ENCODE measurements around the gene SMIM23. TPM values are rescaled to one million over a fixed set of nuclear protein-coding genes. Genes with fewer than 3 reads are reported as not detected.

Gene SMIM23
- total and polyA plus RNA-seq, 2 experiments from 2014 or later = not detected

DNA sequence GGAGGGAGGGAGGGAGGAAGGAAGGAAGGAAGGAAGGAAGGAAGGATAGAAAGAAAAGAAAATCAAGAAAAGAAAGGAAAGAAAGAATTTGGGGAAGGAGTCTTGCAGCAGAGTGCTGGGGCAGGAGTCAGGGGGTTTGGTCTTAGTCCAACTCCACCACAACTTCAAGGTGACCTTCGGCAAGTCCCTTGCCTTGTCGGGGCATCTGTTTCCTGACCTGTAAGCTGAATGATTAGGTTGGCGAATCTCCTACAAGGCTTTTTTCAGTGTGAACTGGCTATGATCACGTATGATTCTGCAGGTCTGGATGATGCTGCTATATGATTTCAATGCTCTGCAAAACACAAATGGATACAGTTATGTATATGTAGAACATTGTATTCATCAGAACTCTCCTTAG, 20.1 kb downstream of the SMIM23 start:
- H3K27me3 ChIP-seq (ENCODE audit: insufficient read depth) = no peaks in the 10 kb centered on the region

DNA sequence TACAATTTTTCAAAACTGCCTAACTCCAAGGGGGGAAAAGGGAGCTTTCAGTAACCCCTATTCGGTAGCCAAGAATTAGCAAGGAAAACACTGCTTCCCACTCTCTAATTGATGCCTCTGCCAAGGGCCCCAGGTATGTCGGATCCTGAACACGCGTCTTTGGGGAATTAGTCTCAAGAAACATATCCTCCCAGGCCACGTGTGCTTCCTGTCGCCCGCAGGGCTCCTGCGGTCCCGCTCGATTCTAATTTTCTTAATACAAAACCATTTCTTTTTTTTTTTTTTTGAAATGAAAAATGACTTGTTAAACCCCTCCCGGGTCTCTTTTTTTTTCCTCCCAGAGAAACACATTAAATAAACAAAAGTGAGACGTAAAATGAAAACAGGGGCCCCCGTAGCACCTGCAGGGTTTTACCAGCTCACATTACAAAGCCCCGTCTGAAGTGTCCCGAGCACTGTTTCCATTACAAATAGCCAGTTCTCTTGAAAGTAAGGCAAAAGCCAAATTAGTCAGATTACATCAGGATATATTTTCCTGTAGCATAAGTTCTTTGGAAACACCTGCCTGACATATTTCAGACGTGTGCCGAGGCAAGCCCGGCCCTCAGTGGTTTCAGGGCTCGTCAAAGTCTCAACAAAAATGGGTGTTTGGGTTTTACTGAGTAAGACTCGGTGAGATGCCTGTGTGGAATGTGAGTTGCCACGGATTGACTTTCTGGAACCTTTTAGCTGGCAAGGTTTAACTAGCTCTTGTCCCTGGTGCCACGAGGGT, 21.5 kb downstream of the SMIM23 start:
- H3K36me3 Mint-ChIP-seq (ENCODE audit: low read depth) = no peaks in the 10 kb centered on the region
- Histone ChIP-seq H3F3A (replicated peaks; ENCODE audit: low read depth) (no peaks in the 10 kb centered on the region), H3K4me2 (peak overlapping the region; percentile 40), H2AFZ (peak overlapping the region; percentile 26), H3K27ac (ENCODE audit: low read depth) (no peak overlapping the region), H3K4me1 (ENCODE audit: insufficient read depth) (peaks cover 18% of the 10 kb centered on the region), H3K27me3 (ENCODE audit: insufficient read depth) (no peaks in the 10 kb centered on the region), H3K9me2 (ENCODE audit: insufficient read depth) (no peaks in the 10 kb centered on the region), H4K20me1 (replicated peaks; ENCODE audit: insufficient read depth) (no peaks in the 10 kb centered on the region), H3K36me3 (ENCODE audit: insufficient read depth) (no peaks in the 10 kb centered on the region), H3K79me2 (replicated peaks; ENCODE audit: insufficient read depth) (no peaks in the 10 kb centered on the region), H3K4me3 (0 out of 2 replicates have a peak overlapping the region, but pooled peaks have one; percentile 11)
- DNase-seq (ENCODE audit: low spot score) = peak; percentile 36
- ATAC-seq = peak; percentile 76
- H3K27me3 Mint-ChIP-seq (ENCODE audit: insufficient read depth, low read depth, poor library complexity) = peaks cover 7% of the 10 kb centered on the region
- H3K9me3 Mint-ChIP-seq = no peaks in the 10 kb centered on the region; the same call in 2 of the 3 replicates
- TF ChIP-seq CREB1 (CRISPR knock-in tag; IDR thresholded peaks at IDR 0.05; ENCODE audit: low read depth) = no peak
- TF ChIP-seq ZNF114 (CRISPR knock-in tag; IDR thresholded peaks at IDR 0.05) = no peak
- TF ChIP-seq, protein P1, sequence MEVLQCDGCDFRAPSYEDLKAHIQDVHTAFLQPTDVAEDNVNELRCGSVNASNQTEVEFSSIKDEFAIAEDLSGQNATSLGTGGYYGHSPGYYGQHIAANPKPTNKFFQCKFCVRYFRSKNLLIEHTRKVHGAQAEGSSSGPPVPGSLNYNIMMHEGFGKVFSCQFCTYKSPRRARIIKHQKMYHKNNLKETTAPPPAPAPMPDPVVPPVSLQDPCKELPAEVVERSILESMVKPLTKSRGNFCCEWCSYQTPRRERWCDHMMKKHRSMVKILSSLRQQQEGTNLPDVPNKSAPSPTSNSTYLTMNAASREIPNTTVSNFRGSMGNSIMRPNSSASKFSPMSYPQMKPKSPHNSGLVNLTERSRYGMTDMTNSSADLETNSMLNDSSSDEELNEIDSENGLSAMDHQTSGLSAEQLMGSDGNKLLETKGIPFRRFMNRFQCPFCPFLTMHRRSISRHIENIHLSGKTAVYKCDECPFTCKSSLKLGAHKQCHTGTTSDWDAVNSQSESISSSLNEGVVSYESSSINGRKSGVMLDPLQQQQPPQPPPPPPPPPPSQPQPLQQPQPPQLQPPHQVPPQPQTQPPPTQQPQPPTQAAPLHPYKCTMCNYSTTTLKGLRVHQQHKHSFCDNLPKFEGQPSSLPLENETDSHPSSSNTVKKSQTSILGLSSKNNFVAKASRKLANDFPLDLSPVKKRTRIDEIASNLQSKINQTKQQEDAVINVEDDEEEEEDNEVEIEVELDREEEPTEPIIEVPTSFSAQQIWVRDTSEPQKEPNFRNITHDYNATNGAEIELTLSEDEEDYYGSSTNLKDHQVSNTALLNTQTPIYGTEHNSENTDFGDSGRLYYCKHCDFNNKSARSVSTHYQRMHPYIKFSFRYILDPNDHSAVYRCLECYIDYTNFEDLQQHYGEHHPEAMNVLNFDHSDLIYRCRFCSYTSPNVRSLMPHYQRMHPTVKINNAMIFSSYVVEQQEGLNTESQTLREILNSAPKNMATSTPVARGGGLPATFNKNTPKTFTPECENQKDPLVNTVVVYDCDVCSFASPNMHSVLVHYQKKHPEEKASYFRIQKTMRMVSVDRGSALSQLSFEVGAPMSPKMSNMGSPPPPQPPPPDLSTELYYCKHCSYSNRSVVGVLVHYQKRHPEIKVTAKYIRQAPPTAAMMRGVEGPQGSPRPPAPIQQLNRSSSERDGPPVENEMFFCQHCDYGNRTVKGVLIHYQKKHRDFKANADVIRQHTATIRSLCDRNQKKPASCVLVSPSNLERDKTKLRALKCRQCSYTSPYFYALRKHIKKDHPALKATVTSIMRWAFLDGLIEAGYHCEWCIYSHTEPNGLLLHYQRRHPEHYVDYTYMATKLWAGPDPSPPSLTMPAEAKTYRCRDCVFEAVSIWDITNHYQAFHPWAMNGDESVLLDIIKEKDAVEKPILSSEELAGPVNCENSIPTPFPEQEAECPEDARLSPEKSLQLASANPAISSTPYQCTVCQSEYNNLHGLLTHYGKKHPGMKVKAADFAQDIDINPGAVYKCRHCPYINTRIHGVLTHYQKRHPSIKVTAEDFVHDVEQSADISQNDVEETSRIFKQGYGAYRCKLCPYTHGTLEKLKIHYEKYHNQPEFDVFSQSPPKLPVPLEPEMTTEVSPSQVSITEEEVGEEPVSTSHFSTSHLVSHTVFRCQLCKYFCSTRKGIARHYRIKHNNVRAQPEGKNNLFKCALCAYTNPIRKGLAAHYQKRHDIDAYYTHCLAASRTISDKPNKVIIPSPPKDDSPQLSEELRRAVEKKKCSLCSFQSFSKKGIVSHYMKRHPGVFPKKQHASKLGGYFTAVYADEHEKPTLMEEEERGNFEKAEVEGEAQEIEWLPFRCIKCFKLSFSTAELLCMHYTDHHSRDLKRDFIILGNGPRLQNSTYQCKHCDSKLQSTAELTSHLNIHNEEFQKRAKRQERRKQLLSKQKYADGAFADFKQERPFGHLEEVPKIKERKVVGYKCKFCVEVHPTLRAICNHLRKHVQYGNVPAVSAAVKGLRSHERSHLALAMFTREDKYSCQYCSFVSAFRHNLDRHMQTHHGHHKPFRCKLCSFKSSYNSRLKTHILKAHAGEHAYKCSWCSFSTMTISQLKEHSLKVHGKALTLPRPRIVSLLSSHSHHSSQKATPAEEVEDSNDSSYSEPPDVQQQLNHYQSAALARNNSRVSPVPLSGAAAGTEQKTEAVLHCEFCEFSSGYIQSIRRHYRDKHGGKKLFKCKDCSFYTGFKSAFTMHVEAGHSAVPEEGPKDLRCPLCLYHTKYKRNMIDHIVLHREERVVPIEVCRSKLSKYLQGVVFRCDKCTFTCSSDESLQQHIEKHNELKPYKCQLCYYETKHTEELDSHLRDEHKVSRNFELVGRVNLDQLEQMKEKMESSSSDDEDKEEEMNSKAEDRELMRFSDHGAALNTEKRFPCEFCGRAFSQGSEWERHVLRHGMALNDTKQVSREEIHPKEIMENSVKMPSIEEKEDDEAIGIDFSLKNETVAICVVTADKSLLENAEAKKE (CRISPR knock-in tag; IDR thresholded peaks at IDR 0.05) = no peak
- TF ChIP-seq JUNB (IDR thresholded peaks at IDR 0.05; ENCODE audit: unreplicated experiment) = no peak
- H3K4me3 Mint-ChIP-seq = peak overlapping the region; percentile 37; the same call in 1 of the 3 replicates
- H3K4me1 Mint-ChIP-seq = peaks cover 18% of the 10 kb centered on the region
- H3K27ac Mint-ChIP-seq = no peak overlapping the region

More for the DNA sequence above, 20.1 kb downstream of the SMIM23 start:
- TF ChIP-seq EZH2phosphoT487 (IDR thresholded peaks at IDR 0.05; ENCODE audit: unreplicated experiment) = no peak
- TF ChIP-seq, protein P2, sequence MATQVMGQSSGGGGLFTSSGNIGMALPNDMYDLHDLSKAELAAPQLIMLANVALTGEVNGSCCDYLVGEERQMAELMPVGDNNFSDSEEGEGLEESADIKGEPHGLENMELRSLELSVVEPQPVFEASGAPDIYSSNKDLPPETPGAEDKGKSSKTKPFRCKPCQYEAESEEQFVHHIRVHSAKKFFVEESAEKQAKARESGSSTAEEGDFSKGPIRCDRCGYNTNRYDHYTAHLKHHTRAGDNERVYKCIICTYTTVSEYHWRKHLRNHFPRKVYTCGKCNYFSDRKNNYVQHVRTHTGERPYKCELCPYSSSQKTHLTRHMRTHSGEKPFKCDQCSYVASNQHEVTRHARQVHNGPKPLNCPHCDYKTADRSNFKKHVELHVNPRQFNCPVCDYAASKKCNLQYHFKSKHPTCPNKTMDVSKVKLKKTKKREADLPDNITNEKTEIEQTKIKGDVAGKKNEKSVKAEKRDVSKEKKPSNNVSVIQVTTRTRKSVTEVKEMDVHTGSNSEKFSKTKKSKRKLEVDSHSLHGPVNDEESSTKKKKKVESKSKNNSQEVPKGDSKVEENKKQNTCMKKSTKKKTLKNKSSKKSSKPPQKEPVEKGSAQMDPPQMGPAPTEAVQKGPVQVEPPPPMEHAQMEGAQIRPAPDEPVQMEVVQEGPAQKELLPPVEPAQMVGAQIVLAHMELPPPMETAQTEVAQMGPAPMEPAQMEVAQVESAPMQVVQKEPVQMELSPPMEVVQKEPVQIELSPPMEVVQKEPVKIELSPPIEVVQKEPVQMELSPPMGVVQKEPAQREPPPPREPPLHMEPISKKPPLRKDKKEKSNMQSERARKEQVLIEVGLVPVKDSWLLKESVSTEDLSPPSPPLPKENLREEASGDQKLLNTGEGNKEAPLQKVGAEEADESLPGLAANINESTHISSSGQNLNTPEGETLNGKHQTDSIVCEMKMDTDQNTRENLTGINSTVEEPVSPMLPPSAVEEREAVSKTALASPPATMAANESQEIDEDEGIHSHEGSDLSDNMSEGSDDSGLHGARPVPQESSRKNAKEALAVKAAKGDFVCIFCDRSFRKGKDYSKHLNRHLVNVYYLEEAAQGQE (IDR thresholded peaks at IDR 0.05; ENCODE audit: unreplicated experiment) = no peak
- no peak for TF ChIP-seq JUNB (IDR thresholded peaks at IDR 0.05; ENCODE audit: unreplicated experiment)
- no peak for TF ChIP-seq ZNF331 (CRISPR knock-in tag; IDR thresholded peaks at IDR 0.05; ENCODE audit: low read depth)
- TF ChIP-seq NANOG (IDR thresholded peaks at IDR 0.05; ENCODE audit: borderline replicate concordance) = no peak
- TF ChIP-seq ZNF114 (CRISPR knock-in tag; IDR thresholded peaks at IDR 0.05) = no peak
- Histone ChIP-seq H3K27ac (ENCODE audit: low read depth) (no peak overlapping the region), H4K20me1 (replicated peaks; ENCODE audit: insufficient read depth) (no peaks in the 10 kb centered on the region), H3K4me1 (ENCODE audit: insufficient read depth) (peaks cover 18% of the 10 kb centered on the region), H3K9me2 (ENCODE audit: insufficient read depth) (no peaks in the 10 kb centered on the region), H3F3A (replicated peaks; ENCODE audit: low read depth) (no peaks in the 10 kb centered on the region), H3K36me3 (ENCODE audit: insufficient read depth) (no peaks in the 10 kb centered on the region), H2AFZ (0 out of 2 replicates have a peak overlapping the region, but pooled peaks have one; percentile 43), H3K4me2 (no peak overlapping the region), H3K79me2 (replicated peaks; ENCODE audit: insufficient read depth) (no peaks in the 10 kb centered on the region), H3K4me3 (no peak overlapping the region)
- ATAC-seq (no peak), DNase-seq (ENCODE audit: low spot score) (no peak)
- no peak overlapping the region for H3K4me3 Mint-ChIP-seq
- H3K36me3 Mint-ChIP-seq (ENCODE audit: low read depth) = no peaks in the 10 kb centered on the region
- H3K27ac Mint-ChIP-seq = no peak overlapping the region
- H3K4me1 Mint-ChIP-seq = peaks cover 18% of the 10 kb centered on the region
- H3K9me3 Mint-ChIP-seq = no peaks in the 10 kb centered on the region; the same call in 2 of the 3 replicates
- H3K27me3 Mint-ChIP-seq (ENCODE audit: insufficient read depth, low read depth, poor library complexity) = peaks cover 7% of the 10 kb centered on the region
